B cell (primary cell): ENCODE measurements around the gene OXSR1. TPM values are rescaled to one million over a fixed set of nuclear protein-coding genes. Genes with fewer than 3 reads are reported as not detected.

Experiments
- ATAC-seq: fragments of 200-7000 bp; cut with Tn5 transposase; one replicate; pipeline ENCODE4 v1.10.0; 2021; ENCODE audit warnings: low read depth, mild to moderate bottlenecking, moderate number of reproducible peaks, moderate library complexity
- CTCF ChIA-PET: fragments of 350-600 bp; sonication (Branson Sonifier 250); formaldehyde crosslinking; loops from one replicate; lab custom pipeline; 2021; ENCODE audit warnings: antibody characterized with exemption, inconsistent platforms; lab: Charles Lee
- POLR2A ChIA-PET: fragments of 350-600 bp; sonication (Branson Sonifier 250); formaldehyde crosslinking; loops from one replicate; lab custom pipeline; 2021; ENCODE audit warnings: antibody characterized with exemption; lab: Charles Lee
- DNase-seq: peaks from one replicate; pipeline ENCODE4 v3.0.0; 2013
- H2AFZ ChIP-seq: 2 replicates; pipeline ENCODE4 v1.6.1; 2012; ENCODE audit warnings: mild to moderate bottlenecking, low read depth, low read length; ENCODE audit not compliant: insufficient read depth, poor library complexity, severe bottlenecking
- H3K27ac ChIP-seq, 2 donors: 1 replicate in 1 of 2; 2 replicates in 1 of 2; pipeline ENCODE4 v1.5.1; 2012 to 2013; ENCODE audit warnings: low read length in 2 of 2, mild to moderate bottlenecking in 2 of 2, moderate library complexity in 1 of 2
- H3K27me3 ChIP-seq, 4 experiments: fragments of 200-600 bp in 1 of 4; sonication (generic) in 1 of 4; replicated peaks in 1 of 4; 1 replicate in 2 of 4; 2 replicates in 2 of 4; pipeline versions ENCODE4 v1.6.1 to v1.7.0; 2013 to 2016; ENCODE audit warnings: low read length in 3 of 4, mild to moderate bottlenecking in 2 of 4, mixed read lengths in 1 of 4, moderate library complexity in 1 of 4; ENCODE audit not compliant: insufficient read depth in 4 of 4, control insufficient read depth in 3 of 4; ENCODE audit errors: control extremely low read depth in 1 of 4
- H3K36me3 ChIP-seq, 2 experiments: replicated peaks in 1 of 2; 1 replicate in 1 of 2; 2 replicates in 1 of 2; pipeline versions ENCODE4 v1.6.1 to v1.7.1; 2013; ENCODE audit warnings: low read length in 1 of 2; ENCODE audit not compliant: insufficient read depth in 2 of 2, control insufficient read depth in 1 of 2; ENCODE audit errors: control extremely low read depth in 1 of 2, extremely low read depth in 1 of 2
- H3K4me1 ChIP-seq, 2 donors: fragments of 200-600 bp in 1 of 2; sonication (generic) in 1 of 2; 1 replicate in 1 of 2; 2 replicates in 1 of 2; pipeline versions ENCODE4 v1.5.1 to v1.6.1; 2013 to 2017; ENCODE audit warnings: low read length in 2 of 2; ENCODE audit not compliant: control insufficient read depth in 2 of 2, insufficient read depth in 2 of 2
- H3K4me2 ChIP-seq: replicated peaks from 2 replicates; pipeline ENCODE3; 2012; ENCODE audit warnings: mild to moderate bottlenecking, low read depth, low read length; ENCODE audit not compliant: poor library complexity, severe bottlenecking
- H3K4me3 ChIP-seq, 5 experiments: fragments of 200-600 bp in 1 of 5; sonication (generic) in 1 of 5; 1 replicate in 3 of 5; 2 replicates in 2 of 5; pipeline versions ENCODE4 v1.5.1 to v1.7.0; 2011 to 2016; ENCODE audit warnings: low read length in 4 of 5, mild to moderate bottlenecking in 4 of 5, low read depth in 2 of 5, control low read depth in 1 of 5, moderate library complexity in 1 of 5; ENCODE audit not compliant: insufficient read depth in 1 of 5; ENCODE audit errors: control extremely low read depth in 1 of 5, extremely low read depth in 1 of 5
- H3K79me2 ChIP-seq: fragments of 200-600 bp; sonication (generic); one replicate; pipeline ENCODE4 v1.6.0; 2016; ENCODE audit warnings: low read length; ENCODE audit not compliant: control insufficient read depth, insufficient read depth
- H3K9ac ChIP-seq: fragments of 200-600 bp; sonication (generic); 2 replicates; pipeline ENCODE4 v1.6.1; 2017; ENCODE audit warnings: mild to moderate bottlenecking, low read length, moderate library complexity
- H3K9me3 ChIP-seq, 3 donors: one replicate each; pipeline versions ENCODE4 v1.6.1 to v1.7.1; 2013; ENCODE audit warnings: low read length in 2 of 3; ENCODE audit not compliant: control insufficient read depth in 2 of 3, insufficient read depth in 1 of 3; ENCODE audit errors: control extremely low read depth in 1 of 3
- H4K20me1 ChIP-seq: 2 replicates; pipeline ENCODE4 v1.6.0; 2012; ENCODE audit warnings: mild to moderate bottlenecking, low read length; ENCODE audit not compliant: insufficient read depth, control insufficient read depth, poor library complexity, severe bottlenecking
- H3K27ac Mint-ChIP-seq: one replicate; pipeline ENCODE4 v1.8.0; 2021; ENCODE audit warnings: mixed read lengths
- H3K27me3 Mint-ChIP-seq: one replicate; pipeline ENCODE4 v1.8.0; 2021; ENCODE audit warnings: mixed read lengths
- H3K4me1 Mint-ChIP-seq: one replicate; pipeline ENCODE4 v1.8.0; 2021; ENCODE audit warnings: mixed read lengths
- H3K4me3 Mint-ChIP-seq: one replicate; pipeline ENCODE4 v1.8.0; 2021; ENCODE audit warnings: mixed read lengths
- H3K9me3 Mint-ChIP-seq: one replicate; pipeline ENCODE4 v1.8.0; 2022; ENCODE audit warnings: mixed read lengths; ENCODE audit not compliant: insufficient read depth
- CTCF ChIP-seq: fragments of 200-600 bp; IDR thresholded peaks from one replicate; pipeline ENCODE4 v1.8.0; 2022; ENCODE audit warnings: antibody characterized with exemption, mild to moderate bottlenecking
- EZH2 ChIP-seq: IDR thresholded peaks from 2 replicates; pipeline ENCODE4 v1.6.1; 2012; ENCODE audit warnings: borderline replicate concordance, low read depth, mild to moderate bottlenecking, moderate library complexity, low read length; ENCODE audit not compliant: insufficient read depth, poor library complexity, severe bottlenecking
- WGBS: methylation state at CpG from one replicate; pipeline ENCODE4 v1.1.5; 2013; ENCODE audit warnings: missing lambda C conversion rate; ENCODE audit not compliant: insufficient coverage; 5-methylcytosine and 5-hydroxymethylcytosine counted together
- intact Hi-C: fragments of 100-400 bp; cut with micrococcal nuclease; formaldehyde crosslinking; loops from one replicate; pipeline ENCODE4 v1.10.0; 2022
- polyA plus RNA-seq: library from polyadenylated mRNA; depleted of rRNA; stranded (reverse); fragments of >200 nt; gene quantifications from 2 replicates; pipeline ENCODE4 v1.2.3, GENCODE V29; 2012
- total RNA-seq, 2 donors: library from RNA; stranded (reverse); fragments of 120-200 nt in 1 of 2; gene quantifications; 1 replicate in 1 of 2; 2 replicates in 1 of 2; pipeline versions ENCODE4 v1.2.3 to v1.2.4, GENCODE V29; 2013 to 2022

OXSR1 gene
- total and polyA plus RNA-seq, 2 donors (not counting 1 experiment from before 2014, with no cell fraction given): 15.5 to 41.5 TPM

GRCh38 chr3:38116471-38117162, 48.7 kb upstream of the OXSR1 start:
- H2AFZ ChIP-seq: no peak overlapping the region
- POLR2A ChIA-PET: no interaction called here
- intact Hi-C loops: no loop called here
- H3K27me3 ChIP-seq: no peaks in the 10 kb centered on the region
- no peak overlapping the region for H3K4me2 ChIP-seq
- Mint-ChIP-seq H3K27ac (no peak overlapping the region), H3K27me3 (peaks cover 7% of the 10 kb centered on the region), H3K9me3 (no peaks in the 10 kb centered on the region), H3K4me1 (peaks cover 22% of the 10 kb centered on the region), H3K4me3 (no peak overlapping the region)
- peaks cover 19 to 23% of the 10 kb centered on the region in 2 donors for H3K4me1 ChIP-seq
- 96% methylated on average over 10 of the region's 12 CpGs for WGBS
- CTCF ChIA-PET: interaction anchor here (1.0 to 6.5 kb wide), 4 partner anchors 48 to 363 kb away, joined by 4 to 55 read pairs (median 19); partner anchors contain the start of gene OXSR1
- no peaks in the 10 kb centered on the region for H4K20me1 ChIP-seq
- H3K79me2 ChIP-seq: no peaks in the 10 kb centered on the region
- H3K27ac ChIP-seq: no peak overlapping the region
- H3K36me3 ChIP-seq: peaks cover 0 to 12% of the 10 kb centered on the region in 2 experiments
- ATAC-seq: no peak
- H3K9ac ChIP-seq: no peak overlapping the region
- H3K4me3 ChIP-seq: no peak overlapping the region
- no peak for DNase-seq
- H3K9me3 ChIP-seq: no peaks in the 10 kb centered on the region
- TF ChIP-seq EZH2: no peak

DNA sequence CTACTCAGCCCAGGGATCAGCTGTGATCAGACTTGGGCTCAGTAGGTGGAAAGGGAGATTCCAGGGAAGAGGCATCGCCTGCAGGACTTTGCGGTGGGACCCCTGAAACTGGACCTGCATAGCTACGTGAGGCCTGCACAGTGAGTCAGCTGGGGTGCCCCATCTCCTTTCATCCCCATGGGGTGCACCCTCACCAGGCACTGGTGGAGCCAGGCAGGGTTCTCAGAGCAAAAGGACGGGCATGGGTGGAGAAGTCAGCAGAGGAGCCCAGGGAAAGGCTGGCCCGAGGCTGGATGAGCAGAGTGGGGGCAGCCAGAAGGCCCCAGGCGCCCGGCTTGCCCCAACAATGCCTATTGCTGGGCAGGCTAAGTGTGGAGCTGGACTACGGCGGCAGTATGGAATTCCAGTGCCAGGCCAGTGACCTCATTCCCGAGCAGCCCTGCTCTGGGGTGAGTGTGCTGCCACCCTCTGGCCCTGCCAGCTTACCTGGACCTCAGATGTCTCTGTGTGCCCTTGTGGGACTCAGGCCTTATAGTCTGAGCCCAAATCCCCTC, 48.1 kb upstream of the OXSR1 start:
- H3K27ac Mint-ChIP-seq: no peak overlapping the region

More for the DNA sequence above, 48.1 kb upstream of the OXSR1 start:
- Mint-ChIP-seq H3K4me3 (no peak overlapping the region), H3K27me3 (peaks cover 7% of the 10 kb centered on the region), H3K9me3 (no peaks in the 10 kb centered on the region), H3K4me1 (peaks cover 22% of the 10 kb centered on the region)
- TF ChIP-seq CTCF: no peak
- TF ChIP-seq EZH2: no peak
- intact Hi-C loops: no loop called here
- CTCF ChIA-PET: interaction anchor here (0.6 to 6.5 kb wide), 6 partner anchors 11 to 363 kb away, joined by 3 to 55 read pairs (median 7); partner anchors contain the start of gene OXSR1
- H3K27ac ChIP-seq: no peak overlapping the region
- H3K4me2 ChIP-seq: no peak overlapping the region
- peaks cover 0 to 17% of the 10 kb centered on the region in 2 experiments for H3K36me3 ChIP-seq
- ATAC-seq: no peak
- POLR2A ChIA-PET: no interaction called here
- 94% methylated on average over 10 of the region's 10 CpGs for WGBS
- H2AFZ ChIP-seq: no peak overlapping the region
- H3K27me3 ChIP-seq: no peaks in the 10 kb centered on the region
- DNase-seq: no peak
- peaks cover 19 to 23% of the 10 kb centered on the region in 2 donors for H3K4me1 ChIP-seq
- H3K79me2 ChIP-seq: no peaks in the 10 kb centered on the region
- no peak overlapping the region for H3K9ac ChIP-seq
- H3K4me3 ChIP-seq: no peak overlapping the region
- no peaks in the 10 kb centered on the region for H3K9me3 ChIP-seq
- H4K20me1 ChIP-seq: no peaks in the 10 kb centered on the region
